Measurements from ENCODE around the gene CEP192.

Gene CEP192

DNA sequence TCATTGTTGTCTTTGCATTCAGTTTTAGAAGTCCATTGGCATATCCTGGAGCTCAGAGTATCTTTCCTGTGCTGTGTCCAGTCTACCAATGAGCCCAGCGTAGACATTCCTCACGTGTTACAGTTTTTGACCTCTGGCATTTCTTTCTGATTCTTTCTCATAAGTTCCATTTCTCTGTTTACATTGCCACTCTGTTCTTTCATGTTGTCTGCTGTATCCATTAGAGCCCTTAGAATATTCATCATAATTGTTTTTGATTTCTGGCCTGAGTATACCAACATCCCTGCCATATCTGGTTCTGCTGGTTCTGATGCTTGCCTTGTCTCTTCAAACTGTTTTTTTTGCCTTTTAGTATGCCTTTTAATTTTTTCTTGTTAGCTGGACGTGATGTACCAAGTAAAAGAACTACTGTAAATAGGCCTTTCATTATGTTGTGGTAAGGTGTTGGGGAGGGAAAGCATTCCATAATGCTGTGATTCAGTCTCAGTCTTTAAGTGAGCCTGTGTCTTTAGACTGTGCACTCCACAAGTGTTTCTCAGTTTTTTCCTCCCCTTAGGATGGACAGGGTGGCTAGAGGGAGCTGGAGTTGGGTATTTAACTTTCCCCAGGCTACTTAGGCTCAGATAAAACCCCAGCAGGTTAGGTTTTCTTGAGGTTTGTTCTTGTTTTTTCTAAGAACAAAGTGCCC lies 35.6 kb downstream of the CEP192 start:
- Histone ChIP-seq H3K36me3 (ENCODE audit: control insufficient read depth, low read length) (peaks cover 83% of the 10 kb centered on the region), H3K4me1 (ENCODE audit: control insufficient read depth, low read length) (no peaks in the 10 kb centered on the region), H3F3A (ENCODE audit: control insufficient read depth, insufficient read depth) (no peaks in the 10 kb centered on the region), H3K79me2 (ENCODE audit: control insufficient read depth, low read length) (peaks cover 30% of the 10 kb centered on the region), H3K9me2 (replicated peaks; ENCODE audit: control insufficient read depth, low read length) (no peaks in the 10 kb centered on the region), H3K9me3 (ENCODE audit: control insufficient read depth, insufficient read depth, low read length) (no peaks in the 10 kb centered on the region), H3K4me2 (ENCODE audit: low read length) (no peak overlapping the region), H4K20me1 (ENCODE audit: control insufficient read depth, insufficient read depth, low read depth, low read length) (no peaks in the 10 kb centered on the region), H3K4me3 (ENCODE audit: low read length) (no peak overlapping the region), H3K27ac (ENCODE audit: low read depth, low read length) (no peak overlapping the region), H3K27me3 (ENCODE audit: control insufficient read depth, low read length) (no peaks in the 10 kb centered on the region)
- TF ChIP-seq EZH2phosphoT487 (IDR thresholded peaks at IDR 0.05; ENCODE audit: borderline replicate concordance, low read length), result no peak
- no peak for TF ChIP-seq CTCF (IDR thresholded peaks at IDR 0.05; ENCODE audit: low read depth, low read length, poor library complexity, severe bottlenecking)

- TF ChIP-seq EZH2phosphoT487 (IDR thresholded peaks at IDR 0.05; ENCODE audit: borderline replicate concordance, low read length), result no peak
- no peak for TF ChIP-seq CTCF (IDR thresholded peaks at IDR 0.05; ENCODE audit: low read depth, low read length, poor library complexity, severe bottlenecking)
- no peak overlapping the region for H3K4me2 ChIP-seq (ENCODE audit: low read length)
- no peaks in the 10 kb centered on the region for H3K27me3 ChIP-seq (ENCODE audit: control insufficient read depth, low read length)
- no peaks in the 10 kb centered on the region for H3K9me2 ChIP-seq (replicated peaks; ENCODE audit: control insufficient read depth, low read length)
- H3K9me3 ChIP-seq (ENCODE audit: control insufficient read depth, insufficient read depth, low read length), result no peaks in the 10 kb centered on the region
- no peaks in the 10 kb centered on the region for H3K4me1 ChIP-seq (ENCODE audit: control insufficient read depth, low read length)
- H3F3A ChIP-seq (ENCODE audit: control insufficient read depth, insufficient read depth), result no peaks in the 10 kb centered on the region
- no peak overlapping the region for H3K27ac ChIP-seq (ENCODE audit: low read depth, low read length)
- H3K79me2 ChIP-seq (ENCODE audit: control insufficient read depth, low read length), result peaks cover 10% of the 10 kb centered on the region
- H3K36me3 ChIP-seq (ENCODE audit: control insufficient read depth, low read length), result peaks cover 81% of the 10 kb centered on the region
- no peaks in the 10 kb centered on the region for H4K20me1 ChIP-seq (ENCODE audit: control insufficient read depth, insufficient read depth, low read depth, low read length)
- H3K4me3 ChIP-seq (ENCODE audit: low read length), result no peak overlapping the region
Observed at GRCh38 chr18:13028869-13029268, 37.7 kb downstream of the CEP192 start.

GRCh38 chr18:13032173-13032572 lies 41.0 kb downstream of the CEP192 start:
- no peaks in the 10 kb centered on the region for H3K27me3 ChIP-seq (ENCODE audit: control insufficient read depth, low read length)
- H3K79me2 ChIP-seq (ENCODE audit: control insufficient read depth, low read length), result 0 out of 2 replicates have a peak, but pooled peaks cover 1% of the 10 kb centered on the region
- no peak overlapping the region for H3K4me2 ChIP-seq (ENCODE audit: low read length)
- peaks cover 78% of the 10 kb centered on the region for H3K36me3 ChIP-seq (ENCODE audit: control insufficient read depth, low read length)
- H3F3A ChIP-seq (ENCODE audit: control insufficient read depth, insufficient read depth), result no peaks in the 10 kb centered on the region
- H3K9me2 ChIP-seq (replicated peaks; ENCODE audit: control insufficient read depth, low read length), result no peaks in the 10 kb centered on the region
- no peaks in the 10 kb centered on the region for H4K20me1 ChIP-seq (ENCODE audit: control insufficient read depth, insufficient read depth, low read depth, low read length)
- TF ChIP-seq EZH2phosphoT487 (IDR thresholded peaks at IDR 0.05; ENCODE audit: borderline replicate concordance, low read length) (no peak), CTCF (IDR thresholded peaks at IDR 0.05; ENCODE audit: low read depth, low read length, poor library complexity, severe bottlenecking) (no peak)
- H3K9me3 ChIP-seq (ENCODE audit: control insufficient read depth, insufficient read depth, low read length), result no peaks in the 10 kb centered on the region
- H3K4me3 ChIP-seq (ENCODE audit: low read length), result no peak overlapping the region
- no peak overlapping the region for H3K27ac ChIP-seq (ENCODE audit: low read depth, low read length)
- no peaks in the 10 kb centered on the region for H3K4me1 ChIP-seq (ENCODE audit: control insufficient read depth, low read length)
